Midbrain (tissue), 1 donor: ENCODE data around the gene GRIK3.

Source experiments
- DNase-seq: peaks from one replicate; lab custom pipeline; 2025; lab: John Stamatoyannopoulos, UW

GRIK3 gene

DNA sequence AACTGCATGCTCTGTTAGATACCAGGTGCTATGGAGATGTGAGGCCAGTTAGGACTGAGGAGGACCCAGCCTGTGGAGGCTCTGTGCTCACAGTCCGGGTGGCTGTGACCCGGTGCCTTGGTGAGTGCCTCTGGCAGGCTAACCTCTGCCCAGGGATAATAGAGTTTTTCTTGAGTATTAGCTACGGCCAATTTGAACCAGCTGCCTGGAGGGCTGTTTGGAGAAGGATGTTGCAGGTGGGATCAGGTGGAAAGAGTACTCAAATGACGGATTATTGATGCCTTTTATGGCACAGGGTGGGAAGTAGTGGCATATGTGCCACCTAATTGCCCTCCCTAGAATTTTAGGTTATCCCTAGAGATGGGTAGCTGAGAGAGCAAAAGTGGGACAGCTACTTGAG, 182.7 kb downstream of the GRIK3 start:
- no peak for DNase-seq

DNA sequence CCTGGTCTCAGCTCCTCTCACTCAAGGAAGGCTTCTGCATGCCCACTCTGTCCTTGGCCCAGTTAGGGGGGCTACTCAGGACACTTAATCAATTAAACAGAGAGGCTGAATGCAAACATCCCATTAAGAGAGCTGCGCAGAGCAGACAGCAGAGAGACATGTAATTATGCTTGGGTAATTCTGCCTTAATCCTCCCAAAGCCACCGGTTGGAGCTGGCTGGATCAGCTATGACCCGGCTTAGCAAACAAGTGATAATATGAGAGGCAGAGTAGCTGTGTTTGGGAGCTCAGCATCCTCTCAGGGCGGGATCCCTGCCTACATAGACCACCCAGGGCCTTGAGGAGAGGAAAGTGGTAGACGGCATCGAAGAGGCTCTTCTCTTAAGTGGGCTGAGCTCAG, 183.2 kb downstream of the GRIK3 start:
- no peak for DNase-seq

DNA sequence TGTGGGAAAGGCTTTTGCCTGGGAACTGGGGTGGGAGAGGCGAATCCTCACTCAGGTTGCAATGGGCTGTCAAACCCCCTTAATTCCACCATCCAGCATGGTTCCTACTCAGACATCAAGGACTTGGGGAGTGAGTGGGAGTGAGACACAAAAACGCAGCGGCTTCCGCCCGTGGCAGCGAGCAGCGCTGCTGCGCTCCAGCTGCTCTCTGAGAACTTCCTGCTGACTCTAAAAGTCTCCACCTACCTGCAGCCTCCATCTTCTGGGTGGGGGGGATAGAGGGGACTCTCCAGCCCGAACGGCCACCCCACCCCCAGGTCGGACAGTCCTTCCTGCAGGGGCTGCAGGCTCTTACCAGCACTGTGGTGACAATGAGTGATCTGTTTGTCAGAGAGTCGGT, 184.4 kb downstream of the GRIK3 start:
- no peak for DNase-seq

DNA sequence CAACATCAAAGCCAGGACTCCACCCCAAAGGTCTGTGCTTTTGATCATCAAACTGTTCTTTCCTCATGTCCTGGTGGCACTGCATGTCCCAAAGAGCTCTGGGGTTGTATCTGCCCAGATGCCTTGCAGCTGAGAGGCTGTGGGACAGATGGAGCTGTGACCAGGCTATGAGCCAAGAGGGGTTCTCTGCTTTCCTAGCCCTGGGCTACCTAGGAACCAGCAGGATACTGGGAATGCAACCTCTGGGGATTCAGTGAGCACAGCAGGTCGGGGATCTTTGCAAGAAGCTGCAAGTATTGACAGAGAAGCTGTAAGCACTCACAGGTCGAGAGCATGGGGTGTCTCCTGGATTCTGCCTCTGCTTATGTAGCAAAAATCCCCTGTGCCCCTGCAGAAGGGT, 186.6 kb downstream of the GRIK3 start:
- no peak for DNase-seq

DNA sequence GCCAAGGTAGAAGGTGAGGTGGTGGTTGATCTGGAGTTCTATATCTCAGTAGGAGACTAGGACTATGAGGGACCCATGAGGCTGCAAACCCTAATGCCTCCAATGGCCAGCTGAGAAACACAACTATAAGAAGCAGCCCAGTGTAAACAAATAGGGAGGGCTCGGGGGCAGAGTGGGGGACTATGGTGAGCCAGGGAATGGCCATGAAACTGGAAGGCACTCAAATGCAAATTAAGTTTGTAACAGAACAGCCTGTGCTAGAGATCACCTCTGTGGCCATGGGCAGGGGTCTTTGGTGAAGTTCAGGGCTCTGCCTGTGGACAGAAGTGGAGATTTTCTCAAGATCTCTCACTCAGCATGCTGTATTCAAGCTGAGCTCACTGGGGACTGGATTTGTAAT, 187.1 kb downstream of the GRIK3 start:
- no peak for DNase-seq

DNA sequence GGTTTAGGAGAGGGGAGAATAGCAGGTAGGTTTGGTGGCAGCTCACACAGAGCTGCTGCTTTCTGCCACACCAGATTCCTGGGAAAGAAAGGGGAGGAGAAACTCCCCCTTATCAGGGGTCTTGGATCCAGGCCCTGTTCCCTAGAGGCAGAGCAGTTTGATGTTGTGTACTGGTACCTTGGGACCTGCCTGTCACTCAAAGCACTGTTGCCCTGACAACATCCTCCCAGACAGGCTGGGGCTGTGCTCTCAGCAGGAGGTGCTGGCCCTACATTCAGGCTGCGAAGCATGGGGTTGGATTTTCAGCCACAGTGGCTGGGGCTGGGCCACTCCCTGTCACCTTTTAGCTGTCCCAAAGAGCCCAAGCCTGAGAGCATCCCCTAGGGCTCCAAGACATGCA, 188.0 kb downstream of the GRIK3 start:
- no peak for DNase-seq

DNA sequence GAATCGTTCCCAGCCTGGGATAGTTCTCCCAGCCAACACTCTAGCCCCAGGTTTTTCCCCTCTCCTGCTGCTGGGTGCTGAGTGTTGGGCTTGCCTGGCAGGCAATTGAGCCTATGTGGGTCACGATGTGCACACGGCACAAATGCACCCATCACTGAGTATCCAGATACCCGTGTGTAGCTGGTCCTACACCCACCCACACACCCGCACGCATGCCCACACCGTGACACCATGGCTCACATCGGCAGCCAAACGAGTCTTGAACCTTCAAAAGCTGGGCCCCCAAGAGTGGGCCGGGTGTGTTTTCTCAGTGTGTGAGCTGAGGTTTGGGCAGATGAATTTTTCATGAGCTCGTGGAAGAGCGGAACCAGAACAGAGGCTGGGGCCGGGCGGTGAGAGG, 188.5 kb downstream of the GRIK3 start:
- no peak for DNase-seq

DNA sequence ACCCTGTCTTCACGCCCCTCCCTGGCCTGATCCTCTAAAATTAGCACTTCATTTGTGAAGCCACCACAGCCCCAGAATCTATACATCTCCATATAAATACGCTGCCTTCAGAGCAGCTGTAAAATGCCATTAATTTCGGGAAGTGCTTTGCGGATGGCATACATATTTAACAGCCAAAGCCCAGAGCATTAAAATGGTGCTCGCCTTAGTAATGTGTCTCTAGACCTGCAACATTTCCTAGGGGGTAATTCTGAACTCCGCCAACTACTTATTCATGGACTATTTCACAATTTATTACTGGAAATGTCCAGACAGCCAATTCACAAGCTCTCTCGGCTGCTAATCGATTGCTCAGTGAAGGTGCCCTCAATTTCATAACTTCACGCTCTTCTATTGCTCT, 189.4 kb downstream of the GRIK3 start:
- DNase-seq = no peak

DNA sequence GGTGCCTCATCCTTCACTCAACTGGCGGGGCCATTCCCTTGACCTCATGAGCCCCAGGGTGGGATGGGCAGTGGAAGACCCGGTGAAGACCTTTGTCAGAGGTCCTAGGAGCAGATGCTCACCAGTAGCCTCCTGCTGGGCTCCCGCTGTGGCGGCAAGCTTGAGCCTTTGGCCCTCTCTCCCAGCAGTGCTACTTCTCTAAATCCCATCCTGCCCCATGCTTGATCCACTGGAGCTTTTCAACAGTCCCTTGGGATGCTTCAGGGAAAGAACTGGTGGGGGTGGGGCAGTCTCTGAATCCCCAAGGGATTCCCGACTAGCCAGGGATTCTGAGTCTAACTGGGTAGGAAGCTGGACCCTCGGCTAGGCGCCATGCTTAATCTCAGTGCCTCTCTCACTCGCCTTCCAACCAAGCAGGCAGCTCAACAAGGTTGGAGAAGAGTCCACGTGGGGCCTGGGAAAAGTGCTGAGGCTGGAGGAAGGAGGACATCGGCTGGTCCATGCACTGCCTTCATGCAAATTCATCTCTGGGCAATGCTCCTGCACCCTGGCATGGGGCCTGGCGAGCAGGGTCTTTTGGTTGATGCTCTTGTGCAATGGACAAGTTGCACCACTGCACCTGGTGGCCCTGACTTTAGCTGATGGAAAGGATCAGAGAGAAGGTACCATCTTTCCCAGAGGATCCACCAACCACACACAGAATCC, 190.3 kb downstream of the GRIK3 start:
- DNase-seq = no peak

DNA sequence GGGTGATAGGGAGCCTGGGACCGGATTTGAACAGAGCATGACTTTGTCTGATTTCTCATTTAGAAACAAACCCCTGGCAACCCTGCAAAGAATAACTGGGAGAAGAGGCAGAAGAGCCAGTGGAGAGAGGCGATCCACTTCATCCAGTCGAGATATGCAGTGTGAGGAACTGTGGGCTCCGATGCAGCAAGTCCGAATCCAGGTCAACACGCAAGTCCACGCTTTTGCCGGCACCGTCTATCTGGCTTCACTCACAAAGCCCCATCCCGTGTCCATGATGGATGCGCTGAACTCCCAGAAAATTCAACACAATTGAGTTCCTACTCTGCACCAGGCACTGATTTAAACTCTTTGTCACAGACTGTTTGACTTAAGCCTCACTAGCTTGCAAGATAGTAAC, 191.3 kb downstream of the GRIK3 start:
- DNase-seq = no peak

DNA sequence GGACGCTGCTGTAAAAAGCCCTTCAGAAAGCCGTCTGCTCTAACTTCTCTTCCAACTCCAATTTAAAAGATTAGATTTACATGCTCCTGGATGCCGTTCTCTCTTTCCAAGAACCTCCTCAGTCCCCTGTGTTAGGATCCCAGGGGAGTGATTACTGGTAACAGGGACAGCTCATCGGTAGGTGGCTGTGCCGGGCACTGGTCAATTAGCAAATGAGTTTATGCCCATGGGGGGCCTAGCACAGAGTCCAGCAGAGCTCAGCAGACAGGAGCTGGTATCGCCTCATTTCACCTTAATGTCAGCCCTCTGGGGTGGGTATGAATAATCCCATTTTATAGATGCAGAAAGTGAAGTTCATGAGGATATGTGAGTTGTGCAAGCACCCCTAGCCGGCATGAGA, 191.9 kb downstream of the GRIK3 start:
- no peak for DNase-seq

DNA sequence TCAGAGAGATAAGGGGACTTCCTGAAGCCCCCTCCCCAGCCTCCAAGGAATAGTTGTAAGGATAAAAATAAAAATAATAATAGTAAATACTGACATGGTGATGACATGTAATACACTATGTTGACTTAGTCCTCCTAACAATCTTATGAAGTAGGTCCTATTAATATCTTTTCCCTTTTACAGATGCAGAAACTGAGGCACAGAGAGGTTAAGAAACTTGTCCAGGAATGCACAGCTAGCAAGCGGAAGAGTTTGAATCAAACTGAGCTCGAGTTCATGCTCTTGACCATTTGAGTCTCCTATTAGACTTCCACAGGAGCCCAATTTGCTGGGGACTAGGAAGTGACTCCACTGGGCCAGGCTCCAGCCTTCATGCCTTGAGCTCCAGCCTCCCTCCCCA, 194.8 kb downstream of the GRIK3 start:
- DNase-seq = no peak

DNA sequence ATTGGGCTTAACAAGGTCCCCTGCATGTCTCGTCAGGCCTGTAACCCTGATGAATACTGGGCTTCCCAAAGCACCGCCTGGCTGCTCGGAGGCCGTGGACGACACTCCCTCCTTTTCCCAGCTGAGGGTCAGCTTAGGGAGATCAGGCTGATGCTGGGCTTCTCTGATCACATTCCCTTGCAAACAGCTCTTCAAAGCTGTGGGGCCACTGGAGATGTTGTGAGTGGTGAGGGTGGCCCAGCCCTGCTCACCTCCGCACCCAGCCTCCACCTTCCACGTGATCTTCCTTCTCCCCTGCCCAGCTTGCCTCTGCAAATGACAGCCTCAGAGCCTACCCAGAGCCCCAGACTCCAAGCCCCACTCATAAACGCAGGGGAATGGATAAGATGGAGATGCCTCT, 195.4 kb downstream of the GRIK3 start:
- no peak for DNase-seq

DNA sequence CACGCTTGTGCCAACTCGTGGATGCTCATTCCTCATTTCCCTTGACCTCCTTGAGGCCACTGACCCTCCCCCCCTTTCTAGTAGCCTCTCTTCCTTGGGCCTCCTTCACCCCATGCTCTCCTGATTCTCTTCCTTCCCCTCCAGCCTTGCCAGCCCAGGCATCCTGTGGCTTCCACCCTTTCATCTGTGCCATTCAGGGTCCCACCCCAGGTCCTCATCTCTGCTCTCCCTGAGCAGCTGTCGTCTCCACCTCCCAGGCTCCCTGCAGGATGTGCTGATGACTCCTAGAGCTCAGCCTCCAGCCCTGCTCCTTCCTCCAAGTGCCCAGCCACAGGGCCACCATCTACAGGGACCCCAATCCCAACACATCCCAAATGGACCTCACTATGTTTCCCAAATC, 197.4 kb downstream of the GRIK3 start:
- DNase-seq = no peak

DNA sequence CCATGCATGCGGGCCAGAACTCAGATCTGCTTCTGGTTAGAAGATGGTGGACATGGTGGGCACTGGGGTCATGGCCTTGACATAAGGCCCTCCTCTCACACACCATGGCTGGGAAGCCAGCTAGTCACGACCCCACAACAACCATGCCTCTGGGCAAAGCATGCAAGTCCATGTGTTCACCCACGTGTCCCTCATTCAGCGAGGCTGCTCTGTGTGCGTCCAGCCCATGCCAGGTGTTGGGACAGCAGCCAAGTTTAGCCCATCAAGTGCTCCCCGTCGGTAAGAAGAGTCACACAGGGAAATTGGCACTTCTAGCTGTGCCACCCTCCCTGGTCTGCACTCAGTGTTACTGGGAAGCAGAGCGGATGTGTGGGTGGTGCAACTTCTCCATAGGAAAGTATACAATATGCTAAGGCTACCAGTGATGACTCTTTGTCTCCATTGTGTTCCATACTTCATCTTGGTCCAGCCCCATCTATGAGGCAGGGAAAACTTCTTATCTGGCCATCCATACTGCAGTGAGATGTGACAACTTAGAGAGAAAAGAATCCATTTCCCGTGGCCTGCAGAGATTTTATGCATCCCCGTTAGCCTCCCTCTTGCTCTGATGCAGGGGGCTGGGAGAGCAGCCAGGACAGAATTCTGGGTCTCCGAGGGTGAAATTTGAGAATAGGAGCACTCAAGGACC, 198.0 kb downstream of the GRIK3 start:
- no peak for DNase-seq

DNA sequence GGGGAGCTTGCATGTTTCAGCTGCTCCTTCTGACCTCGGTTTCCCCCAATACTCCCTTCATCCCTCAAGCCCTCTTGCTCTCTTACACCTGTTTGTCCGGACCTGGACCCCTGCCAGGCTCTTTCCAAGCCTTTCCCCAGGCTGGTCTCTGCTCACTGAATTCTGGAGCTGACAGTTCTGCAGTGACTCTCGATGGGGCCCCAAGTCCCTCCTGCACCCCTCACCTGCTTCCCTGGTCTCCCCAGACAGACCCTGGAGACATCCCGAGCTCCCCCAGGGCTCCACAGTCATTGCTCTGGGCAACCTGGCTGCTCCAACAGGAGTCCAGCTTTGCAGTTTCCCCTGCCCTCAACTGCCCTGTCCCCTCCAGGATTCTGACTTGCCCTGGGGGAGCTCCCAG, 198.6 kb downstream of the GRIK3 start:
- no peak for DNase-seq

DNA sequence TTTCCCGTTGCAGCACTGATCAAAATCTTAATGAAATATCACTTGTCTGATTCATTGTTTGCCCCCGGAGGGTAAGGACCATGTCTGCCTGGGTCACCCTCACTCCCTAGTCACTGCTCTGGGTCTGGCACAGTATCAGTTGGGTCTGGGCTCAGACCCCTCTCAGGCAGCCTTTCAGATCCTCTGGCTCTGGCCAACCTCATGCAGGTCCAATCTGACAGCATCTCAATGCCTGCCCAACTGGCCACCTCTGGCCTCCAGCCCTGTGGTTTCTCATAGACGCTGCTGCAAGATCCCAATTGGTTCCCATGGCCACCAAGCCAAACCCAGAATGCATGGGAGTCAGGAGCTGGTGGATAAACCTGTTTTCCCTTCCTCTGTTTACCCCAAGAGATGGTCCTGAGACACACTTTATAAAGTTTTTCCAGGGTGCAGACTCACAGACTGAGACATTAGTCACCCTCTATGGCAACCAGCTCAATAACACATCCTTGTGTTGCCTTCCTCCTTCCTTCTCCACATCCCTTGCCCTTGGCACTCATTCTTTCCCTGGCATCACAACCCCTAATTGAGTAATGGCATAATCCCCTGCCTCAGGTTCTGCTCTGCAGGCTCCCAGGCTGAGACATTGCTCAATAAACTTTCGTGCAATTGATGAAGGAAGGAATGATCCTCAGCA, 199.2 kb downstream of the GRIK3 start:
- DNase-seq = no peak

DNA sequence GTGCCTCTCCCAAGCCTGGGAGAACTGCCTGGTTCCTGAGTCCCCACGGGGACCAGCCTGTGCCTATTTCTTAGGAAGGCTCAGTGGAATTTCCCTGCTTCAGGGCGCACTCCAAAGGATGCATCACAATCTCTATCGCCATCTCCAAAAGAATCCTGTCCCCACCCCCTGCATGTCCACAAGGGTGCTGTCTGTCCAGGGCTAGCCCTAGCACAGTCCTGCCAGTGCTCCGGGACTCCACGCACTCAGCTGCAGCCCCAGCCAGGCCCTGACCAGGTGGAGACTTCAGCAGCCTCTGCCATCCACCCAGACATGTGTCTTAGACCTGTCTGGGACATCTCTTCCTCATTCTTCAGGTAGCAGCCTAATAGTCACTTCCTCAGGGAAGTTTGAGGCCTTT, 199.7 kb downstream of the GRIK3 start:
- DNase-seq = no peak

DNA sequence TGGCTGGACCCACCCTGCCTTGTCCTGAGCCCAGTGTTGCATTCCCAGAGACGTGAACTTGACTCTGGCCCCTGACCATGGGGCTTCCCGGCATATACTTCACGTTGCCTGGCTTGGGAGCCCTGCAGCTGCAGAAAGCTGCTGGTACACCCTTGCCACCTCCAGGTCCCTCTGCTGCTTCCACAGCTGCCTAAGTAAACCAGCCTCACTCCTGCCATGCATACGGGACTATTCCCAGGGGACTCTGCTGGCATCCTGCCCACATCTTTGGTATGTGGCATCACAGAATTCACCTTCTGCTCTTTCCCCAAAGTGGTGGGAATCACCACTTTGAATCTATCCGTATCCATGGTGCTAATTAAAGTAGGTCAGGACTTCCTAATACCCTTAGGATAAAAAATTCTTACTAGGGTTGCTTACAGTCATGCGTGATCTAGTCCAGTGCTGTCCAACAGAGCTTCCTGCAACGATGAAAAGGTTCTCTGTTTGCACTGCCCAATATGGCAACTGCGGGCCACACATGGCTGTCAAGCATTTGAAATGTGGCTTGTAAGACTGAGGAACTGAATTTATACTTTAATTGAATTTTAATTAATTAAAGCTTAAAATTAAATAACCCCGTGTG, 203.0 kb downstream of the GRIK3 start:
- DNase-seq = no peak

DNA sequence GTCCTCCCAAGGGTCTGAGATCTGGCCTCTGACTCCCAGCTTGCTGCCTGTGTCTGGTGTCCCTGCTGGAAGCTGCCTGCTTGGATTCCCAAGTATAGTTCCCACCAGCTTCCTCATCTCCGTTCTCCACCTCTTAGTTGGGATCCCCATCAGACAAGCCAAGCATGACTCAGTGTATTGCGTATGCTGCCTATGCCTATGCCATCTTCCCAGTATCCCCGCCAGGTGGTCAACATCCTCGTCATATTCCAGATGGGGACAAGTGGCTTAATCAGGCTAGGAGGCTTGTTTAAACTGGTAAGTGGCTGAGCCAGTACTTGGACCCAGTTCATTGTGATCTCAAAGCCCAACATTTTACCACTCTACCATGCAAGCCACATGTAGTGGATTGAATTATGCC, 204.4 kb downstream of the GRIK3 start:
- no peak for DNase-seq

DNA sequence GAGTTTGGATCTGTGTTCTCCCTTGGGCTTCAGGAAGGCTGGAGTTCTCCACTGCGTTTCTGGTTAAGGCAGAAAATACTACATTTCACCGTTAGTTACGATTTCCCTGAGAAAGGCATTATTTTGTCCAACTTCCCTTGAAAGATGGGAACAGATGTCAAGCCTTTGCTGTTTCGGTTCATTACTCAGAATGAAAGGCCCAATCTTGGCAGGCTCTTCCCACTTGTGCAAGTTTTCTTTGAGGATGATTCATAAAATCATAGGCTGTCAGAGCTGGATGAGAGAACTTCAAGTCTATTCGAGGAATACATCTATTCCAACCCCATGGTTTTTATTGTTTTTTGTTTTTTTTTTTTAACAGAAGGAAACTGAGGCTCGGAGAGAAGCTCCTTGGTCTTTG, 205.2 kb downstream of the GRIK3 start:
- DNase-seq = peak; percentile 43

DNA sequence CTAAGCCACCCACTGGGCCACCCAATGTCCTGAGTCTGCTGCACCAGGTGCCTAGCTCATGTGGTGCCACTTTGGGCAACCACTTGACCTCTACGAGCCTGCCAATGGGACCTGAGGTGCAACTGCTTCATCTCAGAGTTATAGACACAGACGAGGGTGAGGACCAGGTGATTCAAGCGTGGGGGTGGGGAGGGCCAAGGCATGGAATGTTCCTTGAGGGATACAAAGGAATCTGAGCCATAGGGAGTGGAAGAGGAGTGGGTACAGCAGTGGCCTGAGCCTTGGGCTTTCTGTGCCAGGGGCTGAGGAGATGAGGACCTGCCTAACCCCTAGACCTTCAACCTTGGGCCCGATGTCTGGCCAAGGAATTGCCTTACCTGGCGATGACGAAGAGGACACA, 209.1 kb downstream of the GRIK3 start:
- DNase-seq = no peak

DNA sequence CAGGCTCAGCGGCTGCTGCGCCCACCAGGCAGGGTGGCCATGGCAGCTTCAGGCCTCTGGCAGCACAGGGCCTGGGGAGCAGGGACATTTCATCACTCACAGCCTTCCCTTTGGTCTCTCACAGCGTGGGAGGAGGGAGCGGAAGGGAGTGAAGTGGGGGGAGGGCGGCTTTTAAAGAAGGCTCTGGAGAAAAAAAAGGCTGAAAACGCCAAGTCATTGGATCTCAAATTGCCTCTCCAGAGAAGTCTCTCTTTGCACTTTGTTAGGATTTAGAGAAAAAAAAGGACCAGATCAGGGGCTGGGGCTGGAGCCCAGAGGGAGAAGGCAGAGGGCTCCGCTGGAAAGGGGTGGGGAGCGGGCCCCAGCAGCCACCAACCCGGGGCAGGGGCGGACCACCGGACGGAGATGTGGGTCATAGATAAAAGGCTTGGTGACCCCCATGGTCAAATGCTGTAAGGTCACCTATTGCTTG, 209.9 kb downstream of the GRIK3 start:
- peak; percentile 10 for DNase-seq
